HepG2 (cell line): Measurements from ENCODE around the gene IGLON5. TPM values are rescaled to one million over a fixed set of nuclear protein-coding genes. Genes with fewer than 3 reads are reported as not detected.

Experiments used
- AFF4 ChIP-seq: sonication (generic); formaldehyde crosslinking; IDR thresholded peaks from 2 replicates; pipeline ENCODE4 v1.4.0; 2020; ENCODE audit warnings: missing genetic modification reagents
- CHD2 ChIP-seq: IDR thresholded peaks from 2 replicates; pipeline ENCODE4 v1.6.1; 2011; ENCODE audit warnings: low read depth, low read length, improper control_type of control experiment
- EED ChIP-seq: sonication (generic); formaldehyde crosslinking; IDR thresholded peaks from 2 replicates; pipeline ENCODE4 v1.5.0; 2020; ENCODE audit warnings: mild to moderate bottlenecking, missing genetic modification reagents
- ETV5 ChIP-seq: IDR thresholded peaks from 2 replicates; pipeline ENCODE4 v1.6.1; 2018; ENCODE audit warnings: missing biosample characterization, missing genetic modification reagents, inconsistent platforms, borderline replicate concordance
- GLMP ChIP-seq: sonication (generic); formaldehyde crosslinking; IDR thresholded peaks from 2 replicates; pipeline ENCODE4 v1.9.0; 2021; ENCODE audit warnings: missing genetic modification reagents, mild to moderate bottlenecking, borderline replicate concordance
- IRF1 ChIP-seq: sonication (generic); formaldehyde crosslinking; IDR thresholded peaks from 2 replicates; pipeline ENCODE4 v1.4.0; 2020; ENCODE audit warnings: low read depth, mild to moderate bottlenecking, missing genetic modification reagents
- MAFK ChIP-seq, 2 experiments: IDR thresholded peaks in 1 of 2; conservative IDR thresholded peaks in 1 of 2; 2 replicates each; pipeline ENCODE4 v1.6.1; 2011; ENCODE audit warnings: improper control_type of control experiment in 2 of 2, low read length in 2 of 2
- NFATC3 ChIP-seq: sonication (generic); formaldehyde crosslinking; IDR thresholded peaks from 2 replicates; pipeline ENCODE4 v1.5.1; 2020; ENCODE audit warnings: mild to moderate bottlenecking, missing genetic modification reagents
- PBX2 ChIP-seq: IDR thresholded peaks from 2 replicates; pipeline ENCODE4 v1.6.1; 2016; ENCODE audit warnings: control low read depth
- PREB ChIP-seq: sonication (generic); formaldehyde crosslinking; IDR thresholded peaks from 2 replicates; pipeline ENCODE4 v1.4.0; 2020; ENCODE audit warnings: missing genetic modification reagents
- REPIN1 ChIP-seq: sonication (generic); formaldehyde crosslinking; IDR thresholded peaks from 2 replicates; pipeline ENCODE4 v1.8.0; 2022; ENCODE audit warnings: missing genetic modification reagents, low read depth, mild to moderate bottlenecking, borderline replicate concordance
- ZBED4 ChIP-seq: sonication (generic); formaldehyde crosslinking; IDR thresholded peaks from 2 replicates; pipeline ENCODE4 v1.4.0; 2020; ENCODE audit warnings: missing genetic modification reagents, borderline replicate concordance
- ZMYM2 ChIP-seq: sonication (generic); formaldehyde crosslinking; IDR thresholded peaks from 2 replicates; pipeline ENCODE4 v1.8.0; 2022; ENCODE audit warnings: mild to moderate bottlenecking, missing genetic modification reagents
- ZNF101 ChIP-seq: sonication (generic); formaldehyde crosslinking; IDR thresholded peaks from 2 replicates; pipeline ENCODE4 v1.4.0; 2020; ENCODE audit warnings: mild to moderate bottlenecking, low read depth, missing genetic modification reagents, borderline replicate concordance
- ZNF83 ChIP-seq: sonication (generic); formaldehyde crosslinking; IDR thresholded peaks from 2 replicates; pipeline ENCODE4 v1.4.0; 2020; ENCODE audit warnings: missing genetic modification reagents, mild to moderate bottlenecking, borderline replicate concordance
- polyA plus RNA-seq, 8 experiments: library from polyadenylated mRNA; depleted of rRNA in 3 of 8; stranded (reverse) in 7 of 8; unstranded in 1 of 8; fragments of >200 nt; fragmentation: Illumina TruSeq in 4 of 8; extraction: Trizol in 4 of 8; gene quantifications; 2 replicates each; pipeline versions ENCODE4 v1.2.1 to v1.2.3, GENCODE V29; 2011 to 2016; ENCODE audit warnings: low read depth in 4 of 8, missing spikeins in 1 of 8, mixed read lengths in 1 of 8; ENCODE audit not compliant: insufficient read depth in 1 of 8
- total RNA-seq, 5 experiments: library from RNA; depleted of rRNA; stranded (reverse); fragments of >200 nt; fragmentation: Illumina TruSeq; extraction: Trizol; gene quantifications; 2 replicates each; pipeline ENCODE4 v1.2.3, GENCODE V29; 2016; ENCODE audit warnings: low read depth in 1 of 5

Gene IGLON5
- total and polyA plus RNA-seq, 2 of the 13 experiments (the other 11 are each of a cell fraction or from before 2014, with no cell fraction given): 0.04 to 5.7 TPM

- TF ChIP-seq IRF1 (CRISPR knock-in tag) (no peak), PBX2 (CRISPR knock-in tag) (no peak), ZNF83 (no peak), ETV5 (CRISPR knock-in tag) (no peak; the same call in 1 of the 2 replicates), MAFK (conservative IDR thresholded peaks at IDR 0.05 in 1 of 2, IDR thresholded peaks at IDR 0.05 in 1 of 2; ENCODE audit: low read length in 2 of 2) (no peak), REPIN1 (CRISPR knock-in tag) (peak; percentile 92; the same call in 1 of the 2 replicates), EED (CRISPR knock-in tag) (no peak), NFATC3 (CRISPR knock-in tag) (no peak), AFF4 (CRISPR knock-in tag) (peak; percentile 94), ZMYM2 (peak; percentile 59; the same call in 1 of the 2 replicates), CHD2 (peak; percentile 38; the same call in 1 of the 2 replicates), ZNF101 (CRISPR knock-in tag) (no peak), ZBED4 (CRISPR knock-in tag) (no peak), GLMP (CRISPR knock-in tag) (peak; percentile 65; the same call in 1 of the 2 replicates), PREB (CRISPR knock-in tag) (no peak)
Measured at GRCh38 chr19:51365211-51365964, 53.9 kb downstream of the IGLON5 start (continued).
